ENCODE data around the gene SOHLH1. TPM values are rescaled to one million over a fixed set of nuclear protein-coding genes. Genes with fewer than 3 reads are reported as not detected.

SOHLH1 gene
- polyA plus RNA-seq, 1 of the 3 experiments (the other 2 are of a cell fraction), result not detected

GRCh38 chr9:135664801-135665794, 34.2 kb downstream of the SOHLH1 start:
- ChIA-PET POLR2A (no interaction called here), CTCF (no interaction called here)
- no peaks in the 10 kb centered on the region for H3F3A ChIP-seq (replicated peaks; ENCODE audit: insufficient read depth)
- no peaks in the 10 kb centered on the region for H3K79me2 ChIP-seq (ENCODE audit: insufficient read depth)
- no peak overlapping the region for H3K4me3 ChIP-seq (ENCODE audit: low read depth in 2 of 2, low read length in 1 of 2)
- no peaks in the 10 kb centered on the region for H3K27me3 ChIP-seq (ENCODE audit: insufficient read depth)
- no peak overlapping the region for H2AFZ ChIP-seq (ENCODE audit: low read depth)
- TF ChIP-seq ELF1 (IDR thresholded peaks at IDR 0.05) (no peak), IRF3 (IDR thresholded peaks at IDR 0.05; ENCODE audit: low read depth, low read length) (no peak), PBX3 (IDR thresholded peaks at IDR 0.05) (no peak), TEAD4 (IDR thresholded peaks at IDR 0.05; ENCODE audit: borderline replicate concordance, insufficient read depth) (no peak), GABPA (IDR thresholded peaks at IDR 0.05; ENCODE audit: low read depth) (no peak), CHD2 (IDR thresholded peaks at IDR 0.05; ENCODE audit: low read length, partially characterized antibody) (no peak), USF2 (IDR thresholded peaks at IDR 0.05; ENCODE audit: borderline replicate concordance, low read depth, low read length) (no peak), RAD21 (IDR thresholded peaks at IDR 0.05; ENCODE audit: low read length) (no peak), MXI1 (IDR thresholded peaks at IDR 0.05; ENCODE audit: low read depth, low read length) (no peak), GATA2 (CRISPR knock-in tag; IDR thresholded peaks at IDR 0.05) (no peak), TCF12 (IDR thresholded peaks at IDR 0.05) (no peak), JUND (IDR thresholded peaks at IDR 0.05) (no peak)
- WGBS (ENCODE audit: low lambda C conversion rate), result 62% methylated on average over 17 of the region's 32 CpGs
- no peaks in the 10 kb centered on the region for H4K20me1 ChIP-seq (ENCODE audit: insufficient read depth)
- H3K9ac ChIP-seq, result no peak overlapping the region
- H3K9me2 ChIP-seq, result no peaks in the 10 kb centered on the region
- H3K27ac ChIP-seq (ENCODE audit: low read depth in 2 of 2, low read length in 1 of 2), result no peak overlapping the region
- H3K36me3 ChIP-seq (replicated peaks in 1 of 2; ENCODE audit: control insufficient read depth in 1 of 2, insufficient read depth in 2 of 2, low read length in 1 of 2), result no peaks in the 10 kb centered on the region
- H3K9me3 ChIP-seq, result no peaks in the 10 kb centered on the region
- no peak overlapping the region for H3K4me2 ChIP-seq
- peak; percentile 14 for DNase-seq
- H3K4me1 ChIP-seq (ENCODE audit: control insufficient read depth in 1 of 2, insufficient read depth in 2 of 2, low read depth in 1 of 2, low read length in 1 of 2), result peaks cover 0 to 2% of the 10 kb centered on the region in 2 experiments; a peak in 1 of 4 replicates

- Histone ChIP-seq H4K20me1 (ENCODE audit: insufficient read depth) (no peaks in the 10 kb centered on the region), H3K27me3 (ENCODE audit: insufficient read depth) (no peaks in the 10 kb centered on the region), H3K9me3 (no peaks in the 10 kb centered on the region), H3K27ac (ENCODE audit: low read depth in 2 of 2, low read length in 1 of 2) (no peak overlapping the region), H3K4me2 (no peak overlapping the region), H2AFZ (ENCODE audit: low read depth) (no peak overlapping the region), H3F3A (replicated peaks; ENCODE audit: insufficient read depth) (no peaks in the 10 kb centered on the region), H3K79me2 (ENCODE audit: insufficient read depth) (no peaks in the 10 kb centered on the region), H3K9me2 (no peaks in the 10 kb centered on the region), H3K4me3 (ENCODE audit: low read depth in 2 of 2, low read length in 1 of 2) (no peak overlapping the region), H3K4me1 (ENCODE audit: control insufficient read depth in 1 of 2, insufficient read depth in 2 of 2, low read depth in 1 of 2, low read length in 1 of 2) (peaks cover 0 to 2% of the 10 kb centered on the region in 2 experiments; a peak in 1 of 4 replicates), H3K36me3 (replicated peaks in 1 of 2; ENCODE audit: control insufficient read depth in 1 of 2, insufficient read depth in 2 of 2, low read length in 1 of 2) (no peaks in the 10 kb centered on the region), H3K9ac (no peak overlapping the region)
- ChIA-PET POLR2A (no interaction called here), CTCF (no interaction called here)
- no peak for TF ChIP-seq POLR2AphosphoS5 (IDR thresholded peaks at IDR 0.05; ENCODE audit: low read depth, low read length)
- no peak for DNase-seq
- 80% methylated on average over 8 of the region's 10 CpGs for WGBS (ENCODE audit: low lambda C conversion rate)
Measured at GRCh38 chr9:135664266-135664665, 35.0 kb downstream of the SOHLH1 start.

All from SK-N-SH (cell line).